ENCODE results near the gene GOLGA6C.
"Not testable (repeated sequence)": the region's sequence is repeated elsewhere in the genome, so short reads cannot be mapped to it uniquely, and the experiment has no call there.

- TF ChIP-seq CTCF (IDR thresholded peaks at IDR 0.05) = peak in 3 of 4 experiments; percentile 22 to 62 (median 28)
- TF ChIP-seq POLR2A (IDR thresholded peaks at IDR 0.05) = not testable (repeated sequence)
Observed at GRCh38 chr15:75299311-75299688, 41.2 kb downstream of the GOLGA6C start.

Data from gastroesophageal sphincter (tissue), 3 donors.